ENCODE data around the gene TSPAN4. TPM values are rescaled to one million over a fixed set of nuclear protein-coding genes. Genes with fewer than 3 reads are reported as not detected.
A peak's percentile ranks its signal among the peaks of the same experiment; 100 is the strongest.

Gene TSPAN4
- total and polyA plus RNA-seq, 9 of the 15 experiments (the other 6 are each of a cell fraction or from before 2014, with no cell fraction given), result 0.07 to 31.0 (median 15.7) TPM

- TF ChIP-seq ZNF740 (CRISPR knock-in tag; IDR thresholded peaks at IDR 0.05), result peak; percentile 37; the same call in 1 of the 2 replicates
- no peak for TF ChIP-seq ZNF740 (tag; IDR thresholded peaks at IDR 0.05)
- peak in 1 of 3 experiments; percentile 24 for TF ChIP-seq YY1 (IDR thresholded peaks at IDR 0.05; ENCODE audit: borderline replicate concordance in 1 of 3, control insufficient read depth in 1 of 3, extremely low read depth in 1 of 3, insufficient read depth in 3 of 3, insufficient read length in 1 of 3, insufficient replicate concordance in 2 of 3, low read depth in 1 of 3, low read length in 2 of 3)
- peak; percentile 95 for TF ChIP-seq MAX (CRISPR knock-in tag; IDR thresholded peaks at IDR 0.05)
- TF ChIP-seq USF1 (CRISPR knock-in tag; IDR thresholded peaks at IDR 0.05), result peak; percentile 77
- TF ChIP-seq ZC3H11A (IDR thresholded peaks at IDR 0.05; ENCODE audit: low read depth, low read length), result no peak
- TF ChIP-seq HLTF (IDR thresholded peaks at IDR 0.05), result no peak
- no peak for TF ChIP-seq ZFP30 (CRISPR knock-in tag; IDR thresholded peaks at IDR 0.05; ENCODE audit: borderline replicate concordance)
- TF ChIP-seq LCOR (CRISPR knock-in tag; IDR thresholded peaks at IDR 0.05), result no peak
- no peak for TF ChIP-seq ZNF212 (CRISPR knock-in tag; IDR thresholded peaks at IDR 0.05)
These were observed 4.0 kb upstream of the TSPAN4 start (continued) for GRCh38 chr11:838441-839279.

All from K562 (cell line).